K562 (cell line): ENCODE data around the gene NR1H3. TPM values are rescaled to one million over a fixed set of nuclear protein-coding genes. Genes with fewer than 3 reads are reported as not detected.

Experiments
- CUX1 ChIP-seq: fragments of 200-800 bp; sonication (Bioruptor generic); IDR thresholded peaks from 2 replicates; pipeline ENCODE4 v1.6.1; 2016; ENCODE audit warnings: missing genetic modification characterization, missing compliant biosample characterization
- ELF4 ChIP-seq: fragments of 450-650 bp; formaldehyde crosslinking; IDR thresholded peaks from 2 replicates; pipeline ENCODE4 v1.4.0; 2022; ENCODE audit warnings: missing genetic modification characterization
- GMEB1 ChIP-seq: fragments of 250-450 bp; sonication (Bioruptor Pico); IDR thresholded peaks from 2 replicates; pipeline ENCODE4 v1.4.0; 2020; ENCODE audit warnings: mild to moderate bottlenecking
- KDM5B ChIP-seq: fragments of 200-600 bp; sonication (generic); IDR thresholded peaks from 2 replicates; pipeline ENCODE4 v1.6.1; 2012; ENCODE audit warnings: low read depth, mild to moderate bottlenecking, moderate library complexity, low read length, control low read depth, inconsistent platforms; ENCODE audit not compliant: insufficient replicate concordance
- PATZ1 ChIP-seq: fragments of 250-450 bp; sonication (Bioruptor Pico); IDR thresholded peaks from 2 replicates; pipeline ENCODE4 v1.5.0; 2020; ENCODE audit warnings: mild to moderate bottlenecking, borderline replicate concordance
- POLR2AphosphoS5 ChIP-seq: IDR thresholded peaks from 2 replicates; pipeline ENCODE4 v1.6.1; 2011; ENCODE audit warnings: mild to moderate bottlenecking, low read depth, low read length, moderate library complexity; ENCODE audit not compliant: control insufficient read depth, insufficient read depth
- SAP30 ChIP-seq: fragments of 200-600 bp; sonication (generic); IDR thresholded peaks from 2 replicates; pipeline ENCODE4 v1.6.1; 2012; ENCODE audit warnings: borderline replicate concordance, low read depth, mild to moderate bottlenecking, moderate library complexity, low read length, control low read depth, inconsistent platforms; ENCODE audit not compliant: insufficient read depth, poor library complexity, severe bottlenecking
- SMAD3 ChIP-seq: fragments of 450-650 bp; formaldehyde crosslinking; conservative IDR thresholded peaks from 2 replicates; pipeline ENCODE4 v1.4.0; 2020; ENCODE audit warnings: mild to moderate bottlenecking
- USF1 ChIP-seq: sonication (generic); formaldehyde crosslinking; IDR thresholded peaks from 2 replicates; pipeline ENCODE4 v1.9.0; 2022; ENCODE audit warnings: mild to moderate bottlenecking, missing genetic modification reagents
- ZFX ChIP-seq: sonication (generic); formaldehyde crosslinking; IDR thresholded peaks from 2 replicates; pipeline ENCODE4 v1.8.0; 2022; ENCODE audit warnings: mild to moderate bottlenecking, missing genetic modification reagents, moderate library complexity
- ZNF134 ChIP-seq: fragments of 250-450 bp; sonication (Bioruptor Pico); conservative IDR thresholded peaks from 2 replicates; pipeline ENCODE4 v1.4.0; 2020
- ZNF253 ChIP-seq: fragments of 250-450 bp; sonication (Bioruptor Pico); conservative IDR thresholded peaks from 2 replicates; pipeline ENCODE4 v1.6.1; 2021; ENCODE audit warnings: mild to moderate bottlenecking
- ZNF639 ChIP-seq, 2 experiments: fragments of 200-800 bp in 1 of 2; sonication (Bioruptor generic) in 1 of 2; sonication (generic) in 1 of 2; formaldehyde crosslinking in 1 of 2; IDR thresholded peaks in 1 of 2; conservative IDR thresholded peaks in 1 of 2; 2 replicates each; pipeline versions ENCODE4 v1.5.0 to v1.6.1; 2016 to 2020; ENCODE audit warnings: missing compliant biosample characterization in 1 of 2, missing genetic modification characterization in 1 of 2, missing genetic modification reagents in 1 of 2
- polyA plus RNA-seq, 8 experiments: library from polyadenylated mRNA; depleted of rRNA in 4 of 8; stranded (reverse) in 5 of 8; unstranded in 3 of 8; fragments of >200 nt; fragmentation: Nextera tagmentation in 2 of 8; fragmentation: Illumina TruSeq in 1 of 8; extraction: Ambion mirVana in 2 of 8; extraction: Trizol in 1 of 8; gene quantifications; 2 replicates each; pipeline versions ENCODE4 v1.2.1 to v1.2.3, GENCODE V29; 2011 to 2014; ENCODE audit warnings: inconsistent platforms in 1 of 8, missing spikeins in 1 of 8
- total RNA-seq, 7 experiments: library from RNA; depleted of rRNA in 6 of 7; stranded (reverse); fragments of >200 nt in 6 of 7; fragmentation: Illumina TruSeq in 2 of 7; extraction: Trizol in 2 of 7; gene quantifications; 2 replicates each; pipeline versions ENCODE4 v1.2.1 to v1.2.3, GENCODE V29; 2011 to 2021; ENCODE audit warnings: low replicate concordance in 1 of 7

The NR1H3 gene
- total and polyA plus RNA-seq, 9 of the 15 experiments (the other 6 are each of a cell fraction or from before 2014, with no cell fraction given), result 8.2 to 26.0 (median 11.9) TPM

- TF ChIP-seq PATZ1 (CRISPR knock-in tag) (no peak), ZNF134 (no peak), SMAD3 (0 out of 2 replicates have a peak, but pooled peaks have one; percentile 54), USF1 (CRISPR knock-in tag) (no peak), SAP30 (no peak), ZNF639 (CRISPR knock-in tag; conservative IDR thresholded peaks at IDR 0.05 in 1 of 2, IDR thresholded peaks at IDR 0.05 in 1 of 2) (peak in 1 of 2 experiments; percentile 19; a peak in 1 of 4 replicates), POLR2AphosphoS5 (no peak), GMEB1 (CRISPR knock-in tag) (no peak), ELF4 (CRISPR knock-in tag) (0 out of 2 replicates have a peak, but pooled peaks have one; percentile 62), ZNF253 (CRISPR knock-in tag) (no peak), KDM5B (peak; percentile 37), ZFX (CRISPR knock-in tag) (peak; percentile 88), CUX1 (CRISPR knock-in tag) (no peak)
Observed at GRCh38 chr11:47268448-47269001, 10.7 kb downstream of the NR1H3 start (continued).
